ENCODE data around the gene CA5A. TPM values are rescaled to one million over a fixed set of nuclear protein-coding genes. Genes with fewer than 3 reads are reported as not detected.

Gene CA5A
- total RNA-seq, 4 donors from 2014 or later: not detected

- in situ Hi-C loops (cut with MboI; ENCODE audit: low sequenced_read_pairs in 4 of 4): no loop called here
- Histone ChIP-seq H3K27me3 (no peaks in the 10 kb centered on the region), H3K27ac (peak within 1 kb of the TSS; percentile 84 to 96 (median 92)), H3K4me3 (peak within 1 kb of the TSS; percentile 80 to 83 (median 82)), H3K36me3 (no peaks in the 10 kb centered on the region), H3K4me1 (peaks cover 22 to 35% of the 10 kb centered on the region in 2 donors), H3K9me3 (no peaks in the 10 kb centered on the region)
- peak; percentile 93 for ATAC-seq
- peak; percentile 98 to 99 for DNase-seq
- TF ChIP-seq POLR2A (IDR thresholded peaks at IDR 0.05) (peak in 1 of 2 donors; percentile 85), CTCF (IDR thresholded peaks at IDR 0.05 in 4 of 5, conservative IDR thresholded peaks at IDR 0.05 in 1 of 5) (peak; percentile 46 to 74 (median 65))
- intact Hi-C loops (cut with DNase I; ENCODE audit: low total_unique reads): loop anchor here (1.0 to 10.0 kb wide), 4 partner anchors 40 to 1294 kb away; partner anchors contain the start of gene KLHDC4
These were observed 14.6 kb upstream of the CA5A start, which contains the start of gene BANP for GRCh38 chr16:87950765-87951551. Gene BANP (plus strand): TSS chr16:87951434. CDS start chr16:87975116, 23,682 bp downstream.

GRCh38 chr16:87949071-87949744 lies 12.9 kb upstream of the CA5A start:
- in situ Hi-C loops (cut with MboI; ENCODE audit: low sequenced_read_pairs in 4 of 4) (no loop called here), intact Hi-C loops (cut with DNase I; ENCODE audit: low total_unique reads) (no loop called here)
- H3K4me1 ChIP-seq: peaks cover 15 to 30% of the 10 kb centered on the region in 2 donors
- no peak for ATAC-seq
- H3K4me3 ChIP-seq: no peak overlapping the region
- no peaks in the 10 kb centered on the region for H3K36me3 ChIP-seq
- H3K27ac ChIP-seq: no peak overlapping the region
- TF ChIP-seq POLR2A (IDR thresholded peaks at IDR 0.05) (no peak), CTCF (IDR thresholded peaks at IDR 0.05 in 4 of 5, conservative IDR thresholded peaks at IDR 0.05 in 1 of 5) (no peak)
- no peaks in the 10 kb centered on the region for H3K9me3 ChIP-seq
- DNase-seq: no peak
- H3K27me3 ChIP-seq: no peaks in the 10 kb centered on the region

- ATAC-seq (no peak), DNase-seq (no peak)
- Histone ChIP-seq H3K27me3 (no peaks in the 10 kb centered on the region), H3K4me1 (peaks cover 11 to 25% of the 10 kb centered on the region in 2 donors), H3K4me3 (no peak overlapping the region), H3K9me3 (no peaks in the 10 kb centered on the region), H3K36me3 (no peaks in the 10 kb centered on the region), H3K27ac (no peak overlapping the region)
- in situ Hi-C loops (cut with MboI; ENCODE audit: low sequenced_read_pairs in 4 of 4) (no loop called here), intact Hi-C loops (cut with DNase I; ENCODE audit: low total_unique reads) (no loop called here)
- no peak for TF ChIP-seq CTCF (IDR thresholded peaks at IDR 0.05 in 4 of 5, conservative IDR thresholded peaks at IDR 0.05 in 1 of 5)
- TF ChIP-seq POLR2A (IDR thresholded peaks at IDR 0.05): no peak
These were observed 12.4 kb upstream of the CA5A start for GRCh38 chr16:87948735-87949070.

GRCh38 chr16:87948119-87948545 lies 11.8 kb upstream of the CA5A start:
- no peaks in the 10 kb centered on the region for H3K27me3 ChIP-seq
- intact Hi-C loops (cut with DNase I; ENCODE audit: low total_unique reads): no loop called here
- ATAC-seq (no peak), DNase-seq (no peak)
- TF ChIP-seq CTCF (IDR thresholded peaks at IDR 0.05 in 4 of 5, conservative IDR thresholded peaks at IDR 0.05 in 1 of 5): no peak
- no peak for TF ChIP-seq POLR2A (IDR thresholded peaks at IDR 0.05)
- no peak overlapping the region for H3K4me3 ChIP-seq
- H3K4me1 ChIP-seq: peaks cover 9 to 20% of the 10 kb centered on the region in 2 donors
- in situ Hi-C loops (cut with MboI; ENCODE audit: low sequenced_read_pairs in 4 of 4): no loop called here
- no peaks in the 10 kb centered on the region for H3K9me3 ChIP-seq
- no peaks in the 10 kb centered on the region for H3K36me3 ChIP-seq
- peak overlapping the region in 2 of 4 donors; percentile 1 to 15 for H3K27ac ChIP-seq

Data from gastrocnemius medialis (tissue), 4 donors.